ENCODE measurements around the gene LIN7B. TPM values are rescaled to one million over a fixed set of nuclear protein-coding genes. Genes with fewer than 3 reads are reported as not detected.

Gene LIN7B
- total and polyA plus RNA-seq, 9 of the 15 experiments (the other 6 are each of a cell fraction or from before 2014, with no cell fraction given) = 0.89 to 15.7 (median 4.0) TPM

GRCh38 chr19:49085020-49085867 is 28.9 kb upstream of the LIN7B start, which contains the start of gene SNRNP70 (continued):
- no peak for TF ChIP-seq MBD1 (CRISPR knock-in tag; IDR thresholded peaks at IDR 0.05)
- TF ChIP-seq CHAMP1 (IDR thresholded peaks at IDR 0.05) = no peak
- TF ChIP-seq EP400 (IDR thresholded peaks at IDR 0.05) = peak; percentile 98
- TF ChIP-seq NR2C2 (CRISPR knock-in tag; IDR thresholded peaks at IDR 0.05) = no peak
- TF ChIP-seq NR2C2 (tag; IDR thresholded peaks at IDR 0.05) = peak; percentile 83
- no peak for TF ChIP-seq TRIM24 (IDR thresholded peaks at IDR 0.05)
- TF ChIP-seq LEF1 (IDR thresholded peaks at IDR 0.05) = 0 out of 2 replicates have a peak, but pooled peaks have one; percentile 58
- TF ChIP-seq ZFPM2 (CRISPR knock-in tag; IDR thresholded peaks at IDR 0.05) = peak; percentile 77; the same call in 1 of the 2 replicates
- TF ChIP-seq NKRF (IDR thresholded peaks at IDR 0.05; ENCODE audit: borderline replicate concordance) = peak; percentile 91; the same call in 1 of the 2 replicates
- no peak; the same call in 1 of the 2 replicates for TF ChIP-seq CAMTA2 (CRISPR knock-in tag; conservative IDR thresholded peaks at IDR 0.05)
- no peak; the same call in 1 of the 2 replicates for TF ChIP-seq HES1 (IDR thresholded peaks at IDR 0.05; ENCODE audit: low read depth)
- TF ChIP-seq ZFP36 (IDR thresholded peaks at IDR 0.05; ENCODE audit: low read depth, low read length, partially characterized antibody) = no peak
- TF ChIP-seq RBM22 (IDR thresholded peaks at IDR 0.05; ENCODE audit: low read depth, low read length, poor library complexity, severe bottlenecking) = no peak
- TF ChIP-seq NFE2L1 (tag; IDR thresholded peaks at IDR 0.05; ENCODE audit: borderline replicate concordance, low read depth) = no peak
- TF ChIP-seq MXD1 (CRISPR knock-in tag; IDR thresholded peaks at IDR 0.05; ENCODE audit: borderline replicate concordance, poor library complexity, severe bottlenecking) = no peak
- TF ChIP-seq RAD51 (IDR thresholded peaks at IDR 0.05; ENCODE audit: borderline replicate concordance, low read depth) = no peak
- TF ChIP-seq CREB5 (CRISPR knock-in tag; IDR thresholded peaks at IDR 0.05) = no peak
- TF ChIP-seq PHTF2 (CRISPR knock-in tag; IDR thresholded peaks at IDR 0.05) = no peak
